Measurements from ENCODE around the gene DLGAP1.

- no peak for TF ChIP-seq CTCF (IDR thresholded peaks at IDR 0.05)
- no peak for TF ChIP-seq POLR2A (IDR thresholded peaks at IDR 0.05)
These were observed 524.1 kb downstream of the DLGAP1 start for GRCh38 chr18:3931013-3931315.
